Activated T-cell treated with anti-CD3 and anti-CD28 coated beads, Interleukin-2, amount 50 U/mL, for 72 hours (primary cell): Measurements from ENCODE around the gene PDS5B. TPM values are rescaled to one million over a fixed set of nuclear protein-coding genes. Genes with fewer than 3 reads are reported as not detected.
"Not testable (repeated sequence)": the region's sequence is repeated elsewhere in the genome, so short reads cannot be mapped to it uniquely, and the experiment has no call there.

ENCODE experiments used
- ATAC-seq, 2 donors: fragments of 150-1000 bp; cut with Tn5 transposase; replicated peaks in 1 of 2; 2 replicates each; pipeline ENCODE4 v1.10.0; 2021; ENCODE audit warnings: moderate library complexity in 2 of 2, mild to moderate bottlenecking in 1 of 2
- DNase-seq, 2 donors: peaks; one replicate each; pipeline ENCODE4 v3.0.0; 2021 to 2022; ENCODE audit warnings: mixed read lengths in 1 of 2
- H3K27ac Mint-ChIP-seq: one replicate; pipeline ENCODE4 v1.8.0; 2022; ENCODE audit warnings: mild to moderate bottlenecking, moderate library complexity, mixed read lengths
- H3K27me3 Mint-ChIP-seq: one replicate; pipeline ENCODE4 v1.8.0; 2022; ENCODE audit warnings: low read depth, mixed read lengths
- H3K36me3 Mint-ChIP-seq, 2 donors: one replicate each; pipeline ENCODE4 v1.8.0; 2022; ENCODE audit warnings: mixed read lengths in 2 of 2, mild to moderate bottlenecking in 1 of 2; ENCODE audit not compliant: insufficient read depth in 2 of 2
- H3K4me1 Mint-ChIP-seq: one replicate; pipeline ENCODE4 v1.8.0; 2022; ENCODE audit warnings: low read depth, mixed read lengths
- H3K4me3 Mint-ChIP-seq, 2 donors: one replicate each; pipeline ENCODE4 v1.8.0; 2022; ENCODE audit warnings: mild to moderate bottlenecking in 2 of 2, mixed read lengths in 2 of 2, moderate library complexity in 2 of 2
- H3K9me3 Mint-ChIP-seq, 2 donors: one replicate each; pipeline ENCODE4 v1.8.0; 2022; ENCODE audit warnings: mixed read lengths in 2 of 2
- total RNA-seq, 2 donors: library from RNA; stranded (reverse); gene quantifications; one replicate each; pipeline ENCODE4 v1.2.3, GENCODE V29; 2022

The PDS5B gene, protein sequence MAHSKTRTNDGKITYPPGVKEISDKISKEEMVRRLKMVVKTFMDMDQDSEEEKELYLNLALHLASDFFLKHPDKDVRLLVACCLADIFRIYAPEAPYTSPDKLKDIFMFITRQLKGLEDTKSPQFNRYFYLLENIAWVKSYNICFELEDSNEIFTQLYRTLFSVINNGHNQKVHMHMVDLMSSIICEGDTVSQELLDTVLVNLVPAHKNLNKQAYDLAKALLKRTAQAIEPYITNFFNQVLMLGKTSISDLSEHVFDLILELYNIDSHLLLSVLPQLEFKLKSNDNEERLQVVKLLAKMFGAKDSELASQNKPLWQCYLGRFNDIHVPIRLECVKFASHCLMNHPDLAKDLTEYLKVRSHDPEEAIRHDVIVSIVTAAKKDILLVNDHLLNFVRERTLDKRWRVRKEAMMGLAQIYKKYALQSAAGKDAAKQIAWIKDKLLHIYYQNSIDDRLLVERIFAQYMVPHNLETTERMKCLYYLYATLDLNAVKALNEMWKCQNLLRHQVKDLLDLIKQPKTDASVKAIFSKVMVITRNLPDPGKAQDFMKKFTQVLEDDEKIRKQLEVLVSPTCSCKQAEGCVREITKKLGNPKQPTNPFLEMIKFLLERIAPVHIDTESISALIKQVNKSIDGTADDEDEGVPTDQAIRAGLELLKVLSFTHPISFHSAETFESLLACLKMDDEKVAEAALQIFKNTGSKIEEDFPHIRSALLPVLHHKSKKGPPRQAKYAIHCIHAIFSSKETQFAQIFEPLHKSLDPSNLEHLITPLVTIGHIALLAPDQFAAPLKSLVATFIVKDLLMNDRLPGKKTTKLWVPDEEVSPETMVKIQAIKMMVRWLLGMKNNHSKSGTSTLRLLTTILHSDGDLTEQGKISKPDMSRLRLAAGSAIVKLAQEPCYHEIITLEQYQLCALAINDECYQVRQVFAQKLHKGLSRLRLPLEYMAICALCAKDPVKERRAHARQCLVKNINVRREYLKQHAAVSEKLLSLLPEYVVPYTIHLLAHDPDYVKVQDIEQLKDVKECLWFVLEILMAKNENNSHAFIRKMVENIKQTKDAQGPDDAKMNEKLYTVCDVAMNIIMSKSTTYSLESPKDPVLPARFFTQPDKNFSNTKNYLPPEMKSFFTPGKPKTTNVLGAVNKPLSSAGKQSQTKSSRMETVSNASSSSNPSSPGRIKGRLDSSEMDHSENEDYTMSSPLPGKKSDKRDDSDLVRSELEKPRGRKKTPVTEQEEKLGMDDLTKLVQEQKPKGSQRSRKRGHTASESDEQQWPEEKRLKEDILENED (N-terminal part only)
- 10 to 100 TPM; 52.9 to 53.1 TPM for total RNA-seq

DNA sequence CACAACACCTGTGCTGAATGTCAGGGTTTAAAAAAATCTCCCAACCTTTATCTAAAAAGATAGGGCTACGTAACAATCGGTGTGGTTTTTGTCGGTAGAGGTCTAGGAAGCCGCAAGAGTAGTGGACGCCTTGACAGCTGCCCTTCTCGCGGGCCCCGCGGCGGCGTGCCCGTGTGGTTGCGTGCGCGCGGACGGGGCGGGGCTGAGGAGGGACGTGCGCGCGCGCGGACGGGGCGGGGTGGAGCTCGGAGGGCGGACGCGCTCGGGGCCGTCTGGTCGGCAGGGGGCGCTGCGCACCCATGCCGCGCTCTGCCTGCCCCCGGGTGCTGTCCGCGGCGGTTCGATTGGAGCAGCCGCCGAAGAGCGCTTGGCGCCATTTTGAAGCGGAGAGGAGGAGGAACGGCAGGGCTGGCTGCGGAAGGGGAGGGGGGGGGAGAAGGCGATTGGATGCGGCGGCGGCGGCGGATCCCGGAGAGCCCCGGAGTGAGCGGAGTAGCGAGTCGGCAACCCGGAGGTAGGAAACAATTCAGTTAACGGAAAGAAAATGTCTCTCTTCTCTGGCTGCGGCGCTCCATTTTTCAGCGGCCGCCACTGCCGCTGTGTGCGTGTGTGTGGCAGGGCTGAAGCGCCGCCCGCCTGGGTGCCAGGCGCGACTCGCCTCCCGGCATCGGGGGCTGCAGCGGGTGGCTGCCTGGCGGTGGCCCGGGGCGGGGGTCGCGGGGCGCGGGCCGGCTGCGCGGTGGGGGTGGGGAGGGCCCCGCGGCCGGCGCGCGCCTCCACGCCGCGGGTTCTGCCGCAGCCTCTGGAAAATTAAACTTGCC, at the start of gene PDS5B:
Gene PDS5B, plus strand, starts transcription at position 373 of the 821 bp plus-strand sequence. CDS start 62,321 bp downstream, outside the sequence.
- Mint-ChIP-seq H3K9me3 (no peaks in the 10 kb centered on the region), H3K4me3 (peak within 1 kb of the TSS; percentile 95 to 97), H3K4me1 (peaks cover 46% of the 10 kb centered on the region), H3K27me3 (no peaks in the 10 kb centered on the region), H3K27ac (peak within 1 kb of the TSS; percentile 95), H3K36me3 (peaks cover 2% of the 10 kb centered on the region in 2 donors)
- DNase-seq = peak; percentile 93 to 98
- ATAC-seq = peak; percentile 92 to 93

DNA sequence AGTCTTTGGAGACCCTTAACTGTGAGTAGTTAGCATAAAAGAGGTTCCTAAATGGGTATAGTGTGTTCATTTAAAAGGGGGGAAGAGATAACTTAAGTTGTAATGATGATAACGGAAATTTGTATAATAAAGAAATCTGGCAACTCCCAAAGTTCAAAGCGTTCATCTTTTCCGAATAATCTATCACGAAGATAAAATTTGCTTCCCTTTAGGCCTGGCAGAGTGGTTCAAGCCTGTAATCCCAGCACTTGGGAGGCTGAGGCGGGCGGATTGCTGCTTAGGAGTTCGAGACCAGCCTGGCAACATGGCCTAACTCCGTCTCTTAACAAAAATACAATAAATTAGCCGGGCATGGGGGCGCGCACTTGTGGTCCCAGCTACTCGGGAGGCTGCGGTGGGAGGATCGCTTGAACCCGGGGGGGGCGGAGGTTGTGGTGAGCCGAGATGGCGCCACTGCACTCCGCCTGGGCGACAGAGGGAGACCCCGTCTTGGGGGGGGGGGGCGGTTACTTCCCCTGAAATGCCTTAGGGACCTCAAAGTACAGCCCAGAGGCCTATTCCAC, 48.6 kb upstream of the PDS5B start:
- ATAC-seq = no peak
- Mint-ChIP-seq H3K4me1 (peaks cover 56% of the 10 kb centered on the region), H3K4me3 (peak overlapping the region; percentile 98 to 99), H3K36me3 (peaks cover 30 to 34% of the 10 kb centered on the region in 2 donors), H3K9me3 (no peaks in the 10 kb centered on the region), H3K27me3 (no peaks in the 10 kb centered on the region), H3K27ac (peak overlapping the region; percentile 95)
- peak; percentile 40 to 59 for DNase-seq

DNA sequence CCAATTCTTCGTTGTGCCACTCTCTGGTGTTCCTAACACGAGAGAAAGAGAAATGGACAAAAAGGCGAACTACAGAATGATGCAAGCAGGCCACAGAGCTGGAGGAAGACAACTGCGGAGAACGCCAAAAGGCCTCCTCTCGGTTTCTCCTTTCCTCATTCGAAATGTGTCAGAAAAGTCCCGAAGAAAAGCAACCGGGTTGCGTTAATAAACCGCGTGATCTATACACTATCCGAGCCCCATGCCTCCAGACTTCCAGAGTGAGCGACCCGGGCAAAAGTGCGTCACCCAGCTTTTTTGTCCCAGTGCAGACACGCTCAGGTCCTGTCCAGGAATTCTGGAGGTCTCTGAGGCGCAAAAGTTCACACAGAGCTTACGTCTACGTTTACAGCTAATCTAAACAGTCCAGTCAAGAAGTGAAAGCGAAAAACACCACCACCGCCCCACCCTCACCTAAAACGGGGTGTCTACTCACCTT, 48.1 kb upstream of the PDS5B start:
- Mint-ChIP-seq H3K27me3 (no peaks in the 10 kb centered on the region), H3K36me3 (peaks cover 29 to 32% of the 10 kb centered on the region in 2 donors), H3K27ac (peak overlapping the region; percentile 95), H3K4me3 (peak overlapping the region; percentile 98 to 99), H3K4me1 (peaks cover 54% of the 10 kb centered on the region), H3K9me3 (no peaks in the 10 kb centered on the region)
- ATAC-seq = peak; percentile 82 to 87
- DNase-seq = peak in 1 of 2 donors; percentile 56

GRCh38 chr13:32538621-32539246, 47.5 kb upstream of the PDS5B start, which contains the start of gene N4BP2L2:
Gene N4BP2L2 (minus strand): TSS chr13:32538795. CDS start chr13:32537027, 1,768 bp downstream.
- Mint-ChIP-seq H3K9me3 (no peaks in the 10 kb centered on the region), H3K27me3 (no peaks in the 10 kb centered on the region), H3K27ac (peak within 1 kb of the TSS; percentile 95), H3K4me3 (peak within 1 kb of the TSS; percentile 98 to 99), H3K36me3 (peaks cover 25 to 29% of the 10 kb centered on the region in 2 donors), H3K4me1 (peaks cover 48% of the 10 kb centered on the region)
- ATAC-seq = peak; percentile 88 to 94
- DNase-seq = peak; percentile 88 to 91

GRCh38 chr13:32542221-32542620, 44.0 kb upstream of the PDS5B start:
- ATAC-seq (no peak), DNase-seq (no peak)
- no peaks in the 10 kb centered on the region for H3K9me3 Mint-ChIP-seq
- H3K4me1 Mint-ChIP-seq = peaks cover 17% of the 10 kb centered on the region
- peaks cover 2 to 10% of the 10 kb centered on the region in 2 donors for H3K36me3 Mint-ChIP-seq
- H3K27me3 Mint-ChIP-seq = peaks cover 7% of the 10 kb centered on the region
- no peak overlapping the region for H3K27ac Mint-ChIP-seq
- no peak overlapping the region for H3K4me3 Mint-ChIP-seq

- Mint-ChIP-seq H3K27me3 (peaks cover 7% of the 10 kb centered on the region), H3K36me3 (no peaks in the 10 kb centered on the region), H3K4me3 (no peak overlapping the region), H3K4me1 (no peaks in the 10 kb centered on the region), H3K9me3 (no peaks in the 10 kb centered on the region), H3K27ac (no peak overlapping the region)
- no peak for DNase-seq
- ATAC-seq = no peak
Observed at GRCh38 chr13:32545083-32545482, 41.2 kb upstream of the PDS5B start.

GRCh38 chr13:32548837-32549236, 37.4 kb upstream of the PDS5B start:
- Mint-ChIP-seq H3K4me1 (no peaks in the 10 kb centered on the region), H3K9me3 (no peaks in the 10 kb centered on the region), H3K27me3 (peaks cover 7% of the 10 kb centered on the region), H3K36me3 (no peaks in the 10 kb centered on the region), H3K27ac (no peak overlapping the region), H3K4me3 (no peak overlapping the region)
- DNase-seq = no peak
- no peak for ATAC-seq

DNA sequence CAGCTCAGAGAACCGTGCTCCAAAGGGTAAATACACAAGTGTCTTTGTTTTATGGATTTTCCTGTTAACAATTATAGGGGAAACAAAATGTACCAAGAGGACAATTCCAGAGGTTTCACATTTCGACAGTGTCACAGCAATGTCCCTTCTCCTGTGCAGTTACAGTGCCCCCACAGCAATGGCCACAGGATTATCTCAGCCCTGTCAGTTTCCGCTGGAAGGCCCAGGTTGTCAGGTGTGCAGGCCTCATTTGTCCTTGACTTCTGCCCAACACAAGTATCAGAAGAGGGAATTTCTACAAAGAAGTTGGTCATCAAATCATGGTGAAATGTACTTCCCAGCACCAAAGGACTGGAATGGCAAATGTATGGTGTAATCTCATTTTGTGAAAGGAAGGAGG, 36.5 kb upstream of the PDS5B start:
- Mint-ChIP-seq H3K4me1 (no peaks in the 10 kb centered on the region), H3K36me3 (no peaks in the 10 kb centered on the region), H3K27me3 (peaks cover 7% of the 10 kb centered on the region), H3K4me3 (no peak overlapping the region), H3K27ac (no peak overlapping the region), H3K9me3 (no peaks in the 10 kb centered on the region)
- DNase-seq (no peak), ATAC-seq (no peak)

DNA sequence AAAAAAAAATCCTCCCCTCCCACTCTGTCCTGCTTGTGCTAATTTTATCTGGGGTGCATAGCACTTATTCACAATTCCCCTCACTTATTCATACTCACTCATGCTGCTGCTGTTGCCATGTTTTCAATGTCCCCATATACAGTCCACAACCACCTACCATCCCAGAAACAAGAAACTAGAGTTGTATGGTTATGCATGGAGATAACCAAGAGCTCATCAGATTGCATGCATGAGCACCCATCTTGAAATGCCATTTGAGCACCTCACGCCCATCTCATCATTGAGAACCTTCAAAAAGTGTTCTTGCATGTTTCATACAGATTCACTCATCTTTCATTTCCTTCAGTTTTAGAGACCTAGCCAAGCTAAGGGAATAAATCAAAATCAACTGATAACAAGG, 32.5 kb upstream of the PDS5B start:
- H3K4me1 Mint-ChIP-seq = no peaks in the 10 kb centered on the region
- H3K9me3 Mint-ChIP-seq = peaks cover 2 to 5% of the 10 kb centered on the region in 2 donors
- no peaks in the 10 kb centered on the region for H3K36me3 Mint-ChIP-seq
- ATAC-seq (no peak), DNase-seq (no peak)
- H3K4me3 Mint-ChIP-seq = no peak overlapping the region
- H3K27ac Mint-ChIP-seq = no peak overlapping the region
- no peaks in the 10 kb centered on the region for H3K27me3 Mint-ChIP-seq

DNA sequence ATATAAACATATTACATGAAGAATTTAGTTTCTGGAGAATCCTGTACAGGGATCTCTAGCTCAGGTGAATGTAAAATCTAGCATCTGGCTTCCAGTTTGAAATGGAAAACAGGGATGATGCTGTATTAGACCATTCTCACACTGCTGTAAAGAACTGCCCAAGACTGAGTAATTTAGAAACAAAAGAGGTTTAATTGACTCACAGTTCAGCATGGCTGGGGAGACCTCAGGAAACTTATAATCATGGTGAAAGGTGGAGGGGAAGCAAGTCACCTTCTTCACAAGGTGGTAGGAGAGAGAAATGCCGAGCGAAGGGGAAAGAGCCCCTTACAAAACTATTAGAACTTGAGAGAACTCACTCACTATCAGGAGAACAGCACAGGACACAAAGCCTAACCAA, 30.6 kb upstream of the PDS5B start:
- ATAC-seq = no peak
- no peak overlapping the region for H3K4me3 Mint-ChIP-seq

DNA sequence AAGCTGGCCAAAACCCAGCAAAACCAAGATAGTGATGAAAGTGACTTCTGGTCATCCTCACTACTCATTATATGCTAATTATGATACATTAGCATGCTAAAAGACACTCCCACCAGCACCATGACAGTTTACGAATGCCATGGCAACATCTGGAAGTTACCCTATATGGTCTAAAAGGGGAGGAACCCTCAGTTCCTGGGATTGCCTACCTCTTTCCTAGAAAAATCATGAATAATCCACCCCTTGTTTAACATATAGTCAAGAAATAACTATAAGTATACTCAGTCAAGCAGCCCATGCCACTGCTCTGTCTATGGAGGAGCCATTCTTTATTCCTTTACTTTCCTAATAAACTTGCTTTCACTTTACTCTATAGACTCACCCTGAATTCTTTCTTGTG, 25.4 kb upstream of the PDS5B start:
- H3K27me3 Mint-ChIP-seq, H3K4me1 Mint-ChIP-seq, H3K36me3 Mint-ChIP-seq, DNase-seq, H3K4me3 Mint-ChIP-seq, H3K27ac Mint-ChIP-seq, H3K9me3 Mint-ChIP-seq, ATAC-seq: not testable (repeated sequence)

More for the DNA sequence above, 30.6 kb upstream of the PDS5B start:
- DNase-seq = no peak
- Mint-ChIP-seq H3K4me1 (no peaks in the 10 kb centered on the region), H3K27ac (no peak overlapping the region), H3K27me3 (no peaks in the 10 kb centered on the region), H3K36me3 (peaks cover 0 to 1% of the 10 kb centered on the region in 2 donors), H3K9me3 (peaks cover 2 to 7% of the 10 kb centered on the region in 2 donors)
